GM21737 (cell line): ENCODE data around the gene NCS1.

ENCODE experiments used
- ATAC-seq: cut with Tn5 transposase; IDR thresholded peaks from one replicate; pipeline ENCODE4 v1.9.1; 2021; ENCODE audit warnings: mild to moderate bottlenecking, moderate library complexity; ENCODE audit not compliant: unreplicated experiment

NCS1 gene

GRCh38 chr9:130174920-130175321 lies 2.7 kb downstream of the NCS1 start:
- ATAC-seq: no peak

- ATAC-seq: no peak
Observed at GRCh38 chr9:130175355-130175754, 3.2 kb downstream of the NCS1 start.

DNA sequence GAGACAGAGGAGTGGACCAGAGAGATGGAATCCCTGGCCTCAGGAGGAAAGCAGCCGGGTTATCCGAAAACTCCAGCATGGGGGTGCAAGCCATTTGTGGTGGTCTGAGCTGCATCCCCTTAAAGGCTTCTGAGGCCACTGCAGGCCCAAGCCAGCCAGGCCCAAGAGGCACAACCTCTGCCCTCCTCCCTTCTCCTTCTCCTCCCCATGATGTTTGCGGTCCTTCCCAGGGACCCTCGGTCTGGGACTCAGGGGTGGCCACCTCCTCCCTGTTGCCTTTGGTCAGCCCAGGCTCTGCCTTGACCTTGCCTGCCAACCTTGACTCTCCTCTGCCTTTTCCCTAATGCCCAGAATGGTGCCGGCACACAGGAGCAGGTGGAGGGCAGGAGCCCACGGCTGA lies 4.6 kb downstream of the NCS1 start:
- ATAC-seq: no peak

DNA sequence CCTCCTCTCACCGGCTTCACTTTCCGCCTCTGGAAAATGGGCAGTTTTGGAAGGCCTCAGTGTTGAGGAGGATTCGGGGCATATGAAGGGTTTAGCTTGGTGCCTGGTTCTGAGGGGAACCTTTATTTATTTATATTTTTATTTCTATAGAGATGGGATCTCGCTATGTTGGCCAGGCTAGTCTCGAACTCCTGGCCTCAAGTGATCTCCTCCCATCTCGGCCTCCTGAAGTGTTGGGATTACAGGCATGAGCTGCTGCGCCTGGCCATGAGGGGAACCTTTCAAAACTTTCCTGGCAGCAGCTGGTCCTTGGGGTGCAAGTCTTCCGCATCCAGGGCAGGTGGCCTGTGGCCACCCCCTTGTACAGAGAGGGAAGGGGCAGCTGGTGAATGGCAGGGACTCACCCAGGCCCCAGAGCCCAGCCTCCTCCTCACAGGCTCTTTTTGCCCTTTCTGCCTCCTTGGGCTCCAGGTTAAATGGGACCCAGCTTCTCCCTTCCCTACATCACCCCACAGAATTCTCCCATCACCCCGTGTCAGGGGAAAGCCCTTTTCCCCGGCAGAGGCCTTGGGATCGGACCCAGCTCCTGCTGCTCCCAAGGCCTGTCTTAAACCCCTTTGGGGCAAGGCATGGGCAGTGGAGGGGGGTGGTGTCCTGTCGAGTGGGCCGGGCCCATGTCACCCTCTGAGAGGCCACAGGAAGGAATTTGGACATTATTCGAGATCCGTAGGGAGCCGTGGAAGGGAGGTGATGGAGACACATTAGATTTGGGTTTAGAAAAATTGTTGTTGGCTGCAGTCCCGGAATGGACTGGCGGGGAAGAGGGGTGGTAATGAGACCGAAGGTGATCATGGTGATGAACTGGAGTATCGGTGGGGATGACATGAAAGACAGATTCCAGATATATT lies 5.9 kb downstream of the NCS1 start:
- no peak for ATAC-seq

GRCh38 chr9:130179331-130179907 lies 7.2 kb downstream of the NCS1 start:
- no peak for ATAC-seq

GRCh38 chr9:130180516-130180915 lies 8.3 kb downstream of the NCS1 start:
- no peak for ATAC-seq

DNA sequence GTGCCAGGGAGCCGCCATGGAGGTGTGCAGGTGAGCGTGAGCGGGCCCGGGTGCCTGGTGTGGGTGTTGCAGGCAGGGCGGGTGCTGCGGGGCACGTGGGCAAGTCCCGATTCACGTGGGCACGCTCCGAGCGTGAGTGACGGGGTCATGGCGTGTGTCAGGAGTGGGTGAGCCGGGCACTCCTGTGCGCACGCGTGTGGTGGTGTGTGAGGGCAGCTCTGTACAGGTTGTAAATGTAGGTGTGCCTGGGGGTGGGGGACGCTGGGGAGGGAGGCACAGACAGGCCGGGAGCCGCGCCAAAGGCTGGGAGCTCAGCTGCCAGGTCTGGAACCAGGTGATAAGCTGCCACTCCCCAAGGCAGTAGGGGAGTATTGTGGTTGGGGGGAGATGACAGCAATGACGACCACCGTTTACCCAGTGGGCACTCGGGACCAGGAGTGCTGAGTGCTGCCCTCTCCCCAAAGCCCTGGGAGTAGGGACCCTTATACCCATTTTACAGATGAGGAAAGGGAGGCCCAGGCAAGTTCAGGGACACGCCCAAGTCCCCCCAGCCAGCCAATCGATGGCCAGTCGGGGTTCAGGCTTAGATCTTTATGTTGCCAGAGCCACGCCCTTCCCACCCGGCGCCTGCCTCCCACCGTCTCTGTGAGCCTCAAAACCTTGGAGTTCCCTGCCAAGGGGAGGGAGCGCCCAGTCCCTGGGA lies 9.6 kb downstream of the NCS1 start:
- ATAC-seq: no peak

DNA sequence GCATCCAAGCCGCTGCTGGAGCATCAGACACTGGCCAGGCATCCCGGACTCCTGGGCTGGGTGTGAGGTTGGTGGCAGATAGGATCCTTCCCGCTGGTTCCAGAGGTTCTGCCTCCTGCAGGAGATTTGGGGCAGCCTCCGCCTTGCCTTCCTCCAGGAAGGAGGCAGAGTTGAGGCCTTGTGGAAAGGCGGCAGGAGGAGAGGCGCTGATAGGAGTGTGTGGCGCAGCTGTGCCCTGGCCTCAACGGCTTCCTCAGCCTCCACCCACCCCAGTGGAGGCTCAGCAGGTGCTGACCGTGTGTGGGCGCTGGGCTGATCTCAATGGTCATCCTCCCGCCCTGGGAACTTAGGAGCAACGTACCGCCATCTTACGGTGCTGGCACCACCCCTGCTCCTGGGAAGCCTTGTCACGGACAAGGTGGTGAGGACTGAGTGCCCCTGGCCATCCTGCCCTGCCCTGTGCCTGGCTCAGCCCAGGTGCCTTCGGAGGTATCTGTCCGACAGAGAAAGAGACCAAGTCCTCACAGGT lies 10.2 kb downstream of the NCS1 start:
- ATAC-seq: no peak

DNA sequence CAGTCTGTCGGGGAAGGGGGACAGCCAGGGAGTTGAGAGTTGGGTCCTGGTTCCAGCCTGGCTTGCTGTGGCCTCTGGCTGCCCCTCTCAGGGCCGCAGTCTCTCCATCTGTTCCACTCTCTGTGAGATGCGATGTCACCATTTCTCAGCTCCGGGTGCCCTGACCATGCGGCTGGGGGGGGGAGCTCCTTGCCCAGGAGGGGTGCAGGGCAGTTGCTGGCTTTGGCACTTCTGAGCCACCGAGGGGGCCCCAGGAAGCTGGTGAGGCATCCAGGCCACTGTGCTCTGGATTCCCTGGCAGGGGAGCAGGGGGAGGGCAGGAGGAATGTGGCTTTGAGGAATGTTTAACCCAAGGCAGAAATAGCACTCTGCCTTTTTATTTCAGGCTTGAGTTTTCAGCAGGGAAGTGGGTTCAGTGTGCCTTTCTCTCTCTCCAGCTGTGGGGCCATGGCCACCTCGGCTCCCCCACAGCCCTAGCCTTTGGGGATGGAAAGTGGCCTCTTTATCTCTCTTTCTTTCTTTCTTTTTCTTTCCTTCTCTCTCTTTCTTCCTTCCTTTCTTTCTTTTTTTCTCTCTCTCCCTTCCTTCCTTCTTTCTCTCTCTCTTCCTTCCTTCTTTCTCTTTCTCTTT lies 11.0 kb downstream of the NCS1 start:
- ATAC-seq: no peak

DNA sequence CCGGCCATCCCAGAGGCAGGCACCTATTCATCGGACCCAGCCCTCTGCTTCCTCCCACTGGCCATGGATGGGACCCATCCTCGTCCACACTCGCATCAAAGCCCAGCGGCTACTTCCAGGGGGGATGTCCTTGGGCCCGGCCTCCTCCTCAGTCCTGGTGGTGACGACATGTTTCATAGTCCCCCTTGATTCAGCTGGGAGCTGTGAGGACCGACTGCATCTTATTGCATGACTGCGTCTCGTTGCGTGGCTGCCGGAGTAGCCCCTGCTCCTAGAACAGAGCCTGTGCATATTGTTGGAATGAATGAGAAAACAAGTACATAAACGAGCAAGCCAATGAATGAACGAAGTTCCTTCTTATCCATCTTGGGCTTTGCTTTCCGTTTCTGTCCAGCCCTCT lies 12.8 kb downstream of the NCS1 start:
- no peak for ATAC-seq

DNA sequence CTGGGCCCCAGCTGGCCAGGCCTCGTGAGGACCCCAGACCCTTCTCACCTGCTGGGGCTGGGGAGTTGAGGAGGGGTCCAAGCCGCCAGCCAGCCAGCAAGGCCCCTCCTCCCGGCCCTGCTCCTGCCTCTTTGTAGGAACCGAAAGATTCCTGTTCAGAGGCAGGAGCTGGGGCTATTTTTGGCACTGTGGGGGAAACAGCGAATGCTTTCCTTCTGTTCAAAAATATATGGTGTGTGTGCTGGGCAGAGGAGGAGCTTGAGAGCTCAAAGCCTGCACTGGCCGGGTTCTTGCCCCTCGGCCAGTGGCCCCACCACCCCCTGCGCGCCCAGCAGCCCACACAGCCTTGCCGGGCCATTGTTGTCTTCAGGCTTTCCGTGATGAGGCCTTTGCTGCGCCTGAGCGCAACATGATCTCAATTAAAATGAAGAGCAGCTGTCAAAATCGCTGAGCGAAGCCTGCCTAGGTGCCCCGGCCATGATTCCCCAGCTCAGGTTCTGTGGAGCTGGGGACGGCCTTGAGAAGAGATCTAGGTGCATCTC lies 13.4 kb downstream of the NCS1 start:
- no peak for ATAC-seq

DNA sequence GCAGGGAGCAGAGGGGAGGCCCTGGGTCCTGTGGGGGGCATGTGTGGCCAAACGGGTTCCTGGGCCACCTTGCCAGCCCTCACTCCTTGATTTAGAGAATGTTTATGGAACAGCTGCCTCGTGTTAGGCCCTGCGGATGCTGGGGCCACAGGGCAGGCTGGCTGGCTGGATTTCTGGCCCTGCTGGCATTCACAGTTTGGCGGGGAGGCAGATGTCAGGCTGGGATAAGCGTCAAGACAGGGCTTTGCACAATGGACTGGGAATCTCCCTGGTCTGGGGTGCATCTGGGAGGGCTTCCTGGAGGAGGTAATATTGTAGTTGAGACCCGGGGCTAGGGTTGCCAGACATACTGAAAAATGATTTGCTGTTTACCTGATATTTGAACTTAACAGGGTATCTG lies 13.8 kb downstream of the NCS1 start:
- no peak for ATAC-seq

- no peak for ATAC-seq
Observed at GRCh38 chr9:130186839-130187522, 14.8 kb downstream of the NCS1 start.

DNA sequence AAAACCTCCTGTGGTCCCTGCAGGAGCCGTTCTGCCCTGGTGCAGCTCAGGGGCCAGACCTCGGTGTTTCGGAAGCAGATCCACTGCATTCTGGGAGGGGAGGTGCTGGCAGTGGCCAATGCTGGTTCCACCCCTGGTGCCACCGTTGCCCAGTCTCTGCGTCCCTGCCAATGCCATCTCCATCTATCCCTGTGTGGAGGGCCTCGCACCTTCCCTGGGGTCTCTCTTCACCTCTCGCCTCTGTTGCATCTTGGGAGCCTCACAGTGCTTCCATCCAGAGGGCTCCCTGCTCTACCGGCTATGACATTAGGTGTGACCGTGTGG lies 15.3 kb downstream of the NCS1 start:
- ATAC-seq: no peak

DNA sequence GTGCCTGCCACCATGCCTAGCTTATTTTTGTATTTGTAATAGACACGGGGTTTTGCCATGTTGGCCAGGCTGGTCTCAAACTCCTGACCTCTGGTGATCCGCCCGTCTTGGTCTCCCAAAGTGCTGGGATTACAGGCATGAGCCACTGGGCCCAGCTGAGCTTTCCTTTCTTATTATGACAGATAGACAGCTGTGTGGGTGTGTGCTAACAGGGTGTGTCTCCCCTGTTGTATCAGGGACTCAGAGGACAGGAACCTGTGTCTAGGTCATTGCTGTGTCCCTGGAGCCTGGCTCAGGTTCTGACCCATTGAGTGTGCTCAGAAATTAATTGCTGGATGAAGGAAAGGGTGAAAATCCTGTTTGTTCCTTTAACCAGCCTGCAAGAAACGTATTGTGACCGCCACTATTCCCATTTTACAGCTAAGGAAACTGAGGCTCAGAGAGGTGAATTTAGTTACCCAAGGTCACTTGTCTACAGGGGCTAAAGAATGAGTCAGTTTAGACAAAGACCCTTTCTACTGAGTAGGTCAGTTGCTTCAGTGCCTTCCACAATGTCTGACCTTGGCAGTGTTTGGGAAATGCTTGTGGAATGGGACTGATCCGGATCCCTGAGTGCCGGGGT lies 16.8 kb downstream of the NCS1 start:
- ATAC-seq: no peak

DNA sequence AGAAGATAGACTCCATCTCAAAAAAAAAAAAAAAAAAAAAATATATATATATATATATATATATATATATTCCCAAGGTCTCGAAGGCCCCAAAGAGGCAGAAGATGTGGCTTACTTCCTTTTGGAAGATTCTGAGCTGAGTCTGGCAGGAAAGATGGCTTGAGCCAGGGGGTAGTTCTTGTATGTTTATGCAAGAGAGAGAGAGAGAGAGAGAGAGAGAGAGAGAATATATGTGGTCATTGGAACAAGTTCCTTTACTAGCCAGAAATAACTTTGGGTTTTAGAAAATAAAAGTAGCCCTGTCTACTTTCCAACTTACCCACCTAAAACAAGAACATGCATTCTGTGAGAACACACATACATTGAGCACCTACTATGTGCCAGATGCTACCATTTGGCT lies 17.6 kb downstream of the NCS1 start:
- ATAC-seq: no peak

DNA sequence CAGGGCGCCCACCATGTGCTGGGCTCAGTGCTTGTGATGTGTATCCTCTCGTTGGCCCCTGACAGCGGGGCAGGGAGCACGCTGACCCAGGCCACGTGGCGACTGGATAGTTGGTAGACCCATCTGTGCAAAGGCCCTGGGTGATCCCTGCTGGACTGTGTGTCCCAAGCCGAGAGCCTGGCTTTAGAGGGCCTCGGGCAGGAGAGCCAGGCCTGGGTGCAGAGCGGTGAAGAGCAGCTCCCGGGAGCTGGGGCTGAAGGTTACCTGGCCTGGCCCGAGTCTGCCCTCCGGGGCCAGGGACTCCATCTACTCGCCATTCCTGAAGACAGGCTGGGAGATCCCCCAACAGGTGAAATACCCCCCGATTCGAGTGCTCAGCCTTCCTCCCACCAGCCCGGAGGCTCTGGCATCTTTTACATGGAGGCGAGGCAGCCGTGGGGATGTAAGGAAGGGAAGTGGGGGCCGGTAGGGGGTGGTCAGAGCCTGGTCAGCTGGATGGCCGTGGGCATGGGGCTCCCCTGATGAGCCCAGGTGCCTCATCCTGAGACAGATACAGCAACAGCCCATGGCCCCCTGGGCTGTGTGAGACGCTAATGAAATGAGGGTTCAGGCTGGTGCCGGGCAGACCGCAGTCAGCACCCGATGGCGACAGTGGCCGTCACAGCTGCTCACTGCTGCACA lies 19.0 kb downstream of the NCS1 start:
- ATAC-seq: no peak

DNA sequence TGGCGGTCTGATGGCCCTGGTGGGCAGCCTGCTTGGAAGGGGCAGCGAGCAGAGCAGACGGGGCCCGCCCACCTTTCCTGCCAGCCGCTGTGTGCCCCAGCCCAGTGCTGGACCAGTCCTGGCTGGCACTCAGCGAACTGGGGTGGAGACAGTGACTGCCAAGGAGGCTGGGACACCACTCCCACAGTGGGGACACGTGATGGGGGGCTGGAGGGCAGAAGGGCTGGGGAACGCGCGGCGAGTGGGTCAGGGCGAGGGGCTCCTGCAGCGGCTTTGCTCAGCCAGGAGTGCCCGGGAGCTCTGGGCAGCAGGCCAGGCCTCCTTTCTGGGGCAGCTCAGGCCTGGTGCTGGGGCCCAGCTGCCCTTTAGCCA lies 19.5 kb downstream of the NCS1 start:
- no peak for ATAC-seq

GRCh38 chr9:130192382-130192999 lies 20.3 kb downstream of the NCS1 start:
- ATAC-seq: no peak
